Measurements from ENCODE around the gene CRYBA2.

GRCh38 chr2:219019436-219019835 is 26.2 kb upstream of the CRYBA2 start:
- no peak for TF ChIP-seq CTCF (conservative IDR thresholded peaks at IDR 0.05)
- no peak for TF ChIP-seq EZH2 (IDR thresholded peaks at IDR 0.05; ENCODE audit: low read depth)
